Activated CD4-positive, alpha-beta memory T cell treated with anti-CD3 and anti-CD28 coated beads for 36 hours (primary cell): Measurements from ENCODE around the gene HTR6. TPM values are rescaled to one million over a fixed set of nuclear protein-coding genes. Genes with fewer than 3 reads are reported as not detected.

Experiments
- CTCF ChIA-PET: fragments of 350-600 bp; sonication (Branson Sonifier 250); formaldehyde crosslinking; loops from one replicate; lab custom pipeline; 2021; ENCODE audit warnings: antibody characterized with exemption, inconsistent platforms; lab: Charles Lee
- POLR2A ChIA-PET: fragments of 350-600 bp; sonication (Branson Sonifier 250); formaldehyde crosslinking; loops from one replicate; lab custom pipeline; 2021; ENCODE audit warnings: antibody characterized with exemption; lab: Charles Lee
- DNase-seq: peaks from one replicate; pipeline ENCODE4 v3.0.0-alpha.2; 2020
- H3K27ac Mint-ChIP-seq: one replicate; pipeline ENCODE4 v1.8.0; 2021; ENCODE audit warnings: mixed read lengths
- H3K27me3 Mint-ChIP-seq: one replicate; pipeline ENCODE4 v1.8.0; 2021; ENCODE audit warnings: mixed read lengths
- H3K36me3 Mint-ChIP-seq: one replicate; pipeline ENCODE4 v1.8.0; 2021; ENCODE audit warnings: mixed read lengths
- H3K4me1 Mint-ChIP-seq: one replicate; pipeline ENCODE4 v1.8.0; 2021; ENCODE audit warnings: low read depth, mixed read lengths
- H3K4me3 Mint-ChIP-seq: one replicate; pipeline ENCODE4 v1.8.0; 2021; ENCODE audit warnings: mild to moderate bottlenecking, mixed read lengths
- H3K9me3 Mint-ChIP-seq: one replicate; pipeline ENCODE4 v1.8.0; 2021; ENCODE audit warnings: mixed read lengths
- intact Hi-C: fragments of 100-400 bp; cut with micrococcal nuclease; formaldehyde crosslinking; loops from one replicate; pipeline ENCODE4 v1.15.1; 2023
- total RNA-seq, 2 experiments: library from RNA; stranded (reverse); gene quantifications; one replicate each; pipeline ENCODE4 v1.2.3, GENCODE V29; 2021

Gene HTR6
- total RNA-seq, 2 experiments from 2014 or later = 0.17 to 0.19 TPM

GRCh38 chr1:19694298-19694697 is 29.6 kb downstream of the HTR6 start:
- ChIA-PET CTCF (interaction anchor here (1.5 kb wide), 1 partner anchor 11 kb away, joined by 7 read pairs; no protein-coding TSS in a partner anchor), POLR2A (no interaction called here)
- intact Hi-C loops = no loop called here
- Mint-ChIP-seq H3K9me3 (peaks cover 12% of the 10 kb centered on the region), H3K4me3 (no peak overlapping the region), H3K27me3 (no peaks in the 10 kb centered on the region), H3K36me3 (peaks cover 31% of the 10 kb centered on the region), H3K27ac (no peak overlapping the region), H3K4me1 (peaks cover 7% of the 10 kb centered on the region)
- DNase-seq = no peak

DNA sequence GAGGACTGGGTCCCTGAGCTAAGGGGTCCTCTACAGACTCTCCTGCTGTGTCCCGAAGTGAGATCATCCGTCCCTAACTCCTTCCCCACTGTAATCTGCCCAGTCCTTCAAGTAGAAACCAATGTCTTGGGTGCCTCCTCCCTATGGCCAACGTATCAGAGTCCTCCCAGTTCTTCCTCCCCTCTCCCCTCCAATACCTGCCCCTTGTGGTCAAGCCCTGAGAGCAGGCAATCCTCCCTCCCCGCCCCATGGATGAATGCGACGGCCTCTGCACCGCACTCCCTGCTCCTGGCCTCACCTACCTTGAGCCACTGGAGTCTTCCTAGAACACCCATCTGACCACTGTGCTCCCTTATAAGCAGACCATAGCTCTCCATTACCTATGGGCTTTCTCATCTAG is 31.1 kb downstream of the HTR6 start:
- intact Hi-C loops = no loop called here
- Mint-ChIP-seq H3K9me3 (no peaks in the 10 kb centered on the region), H3K27ac (no peak overlapping the region), H3K27me3 (no peaks in the 10 kb centered on the region), H3K4me3 (no peak overlapping the region), H3K4me1 (no peaks in the 10 kb centered on the region), H3K36me3 (peaks cover 26% of the 10 kb centered on the region)
- DNase-seq = no peak
- ChIA-PET CTCF (interaction anchor here (1.3 kb wide), 1 partner anchor 9 kb away, joined by 4 read pairs; no protein-coding TSS in a partner anchor), POLR2A (no interaction called here)

GRCh38 chr1:19696820-19697219 is 32.1 kb downstream of the HTR6 start:
- ChIA-PET CTCF (interaction anchor here (0.9 to 1.3 kb wide), 2 partner anchors 8 to 43 kb away, joined by 3 to 4 read pairs; no protein-coding TSS in a partner anchor), POLR2A (no interaction called here)
- H3K27me3 Mint-ChIP-seq = no peaks in the 10 kb centered on the region
- no peaks in the 10 kb centered on the region for H3K9me3 Mint-ChIP-seq
- no peak for DNase-seq
- no peak overlapping the region for H3K27ac Mint-ChIP-seq
- H3K4me1 Mint-ChIP-seq = no peaks in the 10 kb centered on the region
- peaks cover 18% of the 10 kb centered on the region for H3K36me3 Mint-ChIP-seq
- no peak overlapping the region for H3K4me3 Mint-ChIP-seq
- intact Hi-C loops = no loop called here

DNA sequence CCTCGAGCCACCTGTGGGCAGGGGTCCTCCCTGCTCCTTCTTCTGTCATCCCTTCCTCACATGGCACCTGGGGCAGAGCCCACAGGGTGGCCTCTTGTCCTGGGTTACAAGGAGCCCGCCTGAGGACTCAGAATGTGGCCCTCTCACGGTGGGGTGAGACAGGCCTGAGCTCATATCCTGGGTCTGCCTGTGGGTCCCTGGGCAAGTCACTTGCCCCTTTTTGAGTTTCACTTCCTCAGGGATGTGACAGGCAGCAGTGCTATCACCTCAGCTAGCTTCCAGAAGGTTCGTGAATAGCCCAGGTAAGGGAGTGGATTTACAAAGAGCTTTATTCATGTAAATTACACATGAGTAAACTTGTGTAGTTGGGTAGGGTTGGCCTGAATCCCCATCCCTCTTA is 33.5 kb downstream of the HTR6 start:
- POLR2A ChIA-PET = no interaction called here
- no peak for DNase-seq
- H3K27ac Mint-ChIP-seq = no peak overlapping the region
- H3K4me3 Mint-ChIP-seq = no peak overlapping the region
- no peaks in the 10 kb centered on the region for H3K27me3 Mint-ChIP-seq
- peaks cover 16% of the 10 kb centered on the region for H3K36me3 Mint-ChIP-seq
- CTCF ChIA-PET = interaction anchor here (1.1 to 1.4 kb wide), 2 partner anchors 17 to 38 kb away, joined by 3 read pairs; no protein-coding TSS in a partner anchor
- intact Hi-C loops = no loop called here
- no peaks in the 10 kb centered on the region for H3K9me3 Mint-ChIP-seq
- no peaks in the 10 kb centered on the region for H3K4me1 Mint-ChIP-seq

DNA sequence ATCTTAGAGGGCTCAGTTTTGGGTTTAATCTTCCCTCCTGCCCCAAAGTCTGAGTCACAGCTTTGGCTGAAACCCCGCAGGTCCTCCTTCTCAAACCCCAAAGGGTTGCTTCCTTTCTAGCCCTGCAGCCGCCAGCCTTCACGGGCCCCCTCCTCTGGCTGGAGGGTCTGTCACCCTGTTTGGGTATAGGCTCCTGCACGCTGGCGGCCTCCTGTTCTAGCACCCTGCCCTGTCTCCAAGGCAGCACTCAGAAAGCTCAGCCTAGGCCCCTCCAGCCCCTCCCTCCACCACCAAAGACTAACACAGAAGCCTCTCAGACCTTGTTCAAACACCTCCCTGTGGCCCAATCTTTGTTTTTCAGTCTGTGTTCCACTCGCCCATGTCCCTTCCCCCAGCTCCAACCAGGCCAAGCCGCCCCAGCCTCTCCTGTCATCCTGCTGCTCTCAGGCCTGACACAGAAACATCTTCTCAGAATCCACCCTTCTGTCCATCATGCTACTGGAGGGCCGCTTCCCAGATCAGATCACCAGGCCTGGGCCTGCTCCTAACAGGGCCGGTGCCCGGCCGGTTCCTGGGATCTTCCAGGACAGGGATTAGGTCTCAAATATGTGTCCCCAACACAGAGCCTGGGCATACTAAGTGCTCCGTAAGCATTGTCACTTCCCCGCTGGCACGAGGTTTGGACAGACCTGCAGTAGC is 35.6 kb downstream of the HTR6 start:
- DNase-seq = no peak
- Mint-ChIP-seq H3K4me3 (no peak overlapping the region), H3K4me1 (no peaks in the 10 kb centered on the region), H3K9me3 (no peaks in the 10 kb centered on the region), H3K27ac (no peak overlapping the region), H3K36me3 (peaks cover 13% of the 10 kb centered on the region), H3K27me3 (no peaks in the 10 kb centered on the region)
- ChIA-PET CTCF (interaction anchor here (1.5 kb wide), 1 partner anchor 16 kb away, joined by 3 read pairs; no protein-coding TSS in a partner anchor), POLR2A (no interaction called here)
- intact Hi-C loops = no loop called here

DNA sequence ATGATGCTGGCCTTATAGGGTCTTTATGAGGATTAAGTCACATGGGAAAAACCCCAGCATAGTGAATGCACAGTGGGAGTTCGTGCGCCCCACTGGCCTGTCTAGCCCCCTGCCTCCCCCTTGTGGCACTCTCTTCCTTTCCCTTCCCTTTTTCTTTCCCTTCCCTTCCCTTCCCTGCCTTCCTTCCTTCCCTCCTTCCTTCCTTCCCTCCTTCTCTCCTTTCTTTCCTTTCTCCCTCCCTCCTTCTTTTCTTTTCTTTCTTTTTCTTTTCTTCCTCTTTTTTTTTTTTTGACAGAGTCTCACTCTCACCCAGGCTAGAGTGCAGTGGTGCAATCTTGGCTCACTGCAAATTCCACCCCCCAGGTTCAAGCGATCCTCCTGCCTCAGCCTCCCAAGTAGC is 38.6 kb downstream of the HTR6 start:
- Mint-ChIP-seq H3K9me3 (no peaks in the 10 kb centered on the region), H3K4me1 (no peaks in the 10 kb centered on the region), H3K27ac (no peak overlapping the region), H3K36me3 (peaks cover 13% of the 10 kb centered on the region), H3K4me3 (no peak overlapping the region), H3K27me3 (no peaks in the 10 kb centered on the region)
- ChIA-PET POLR2A (no interaction called here), CTCF (interaction anchor here (0.7 to 10.7 kb wide), 9 partner anchors 10 to 650 kb away, joined by 3 to 195 read pairs (median 7); partner anchors contain the start of genes AKR7A3 and HTR6)
- DNase-seq = no peak
- intact Hi-C loops = no loop called here

DNA sequence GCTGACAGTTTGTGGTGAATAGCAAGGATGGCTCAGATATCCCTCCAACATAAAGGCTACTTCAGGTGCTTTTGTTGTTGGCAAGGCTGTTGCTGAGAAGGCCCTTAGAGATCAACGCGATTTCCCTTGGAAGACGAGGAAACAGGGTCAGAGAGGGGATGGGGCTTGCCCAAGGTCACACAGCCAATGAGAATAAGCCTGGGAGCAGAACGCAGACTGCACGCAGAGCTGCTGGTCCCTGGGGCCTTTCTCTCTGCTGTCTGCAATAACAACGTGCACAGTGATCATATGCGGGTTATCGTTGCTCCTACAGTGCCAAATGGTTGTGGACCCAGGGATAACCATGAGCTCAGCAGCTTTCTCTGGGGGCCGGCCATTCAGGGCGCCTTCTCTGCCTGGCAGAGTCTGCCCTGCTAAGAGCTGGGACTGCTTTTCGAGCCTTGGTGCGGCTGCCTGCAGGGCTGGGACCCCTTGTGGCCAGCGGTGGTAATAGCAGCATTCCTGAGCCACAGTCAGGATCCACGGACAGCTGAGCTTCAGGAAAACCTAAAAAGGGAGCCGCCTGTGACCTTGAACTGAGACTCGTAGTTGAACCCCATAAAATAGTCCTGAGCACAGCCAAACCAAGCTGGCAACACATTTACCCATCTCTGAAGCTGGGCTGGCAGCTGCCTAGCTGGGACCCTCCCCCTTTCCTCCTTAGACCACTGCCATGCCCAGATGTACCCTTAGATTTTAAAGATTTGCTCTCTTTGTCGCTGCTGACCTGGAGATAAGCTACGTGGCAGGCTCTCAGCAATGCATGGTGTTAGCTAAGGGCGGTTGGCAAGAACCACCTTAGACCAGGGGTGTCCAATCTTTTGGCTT is 39.8 kb downstream of the HTR6 start:
- no peak overlapping the region for H3K4me3 Mint-ChIP-seq
- CTCF ChIA-PET = interaction anchor here (0.6 to 10.7 kb wide), 31 partner anchors 8 to 1273 kb away, joined by 3 to 195 read pairs (median 4); partner anchors contain the start of genes AKR7A3 and HTR6
- no peaks in the 10 kb centered on the region for H3K9me3 Mint-ChIP-seq
- peak; percentile 71 for DNase-seq
- peaks cover 6% of the 10 kb centered on the region for H3K4me1 Mint-ChIP-seq
- peaks cover 13% of the 10 kb centered on the region for H3K36me3 Mint-ChIP-seq
- H3K27me3 Mint-ChIP-seq = no peaks in the 10 kb centered on the region
- intact Hi-C loops = loop anchor here (1.0 kb wide), 1 partner anchor 43 kb away; no protein-coding TSS in a partner anchor
- no peak overlapping the region for H3K27ac Mint-ChIP-seq
- POLR2A ChIA-PET = no interaction called here

GRCh38 chr1:19705464-19705863 is 40.8 kb downstream of the HTR6 start:
- CTCF ChIA-PET = interaction anchor here (0.9 to 10.7 kb wide), 10 partner anchors 10 to 106 kb away, joined by 3 to 195 read pairs (median 7); partner anchors contain the start of gene HTR6
- POLR2A ChIA-PET = no interaction called here
- intact Hi-C loops = no loop called here

DNA sequence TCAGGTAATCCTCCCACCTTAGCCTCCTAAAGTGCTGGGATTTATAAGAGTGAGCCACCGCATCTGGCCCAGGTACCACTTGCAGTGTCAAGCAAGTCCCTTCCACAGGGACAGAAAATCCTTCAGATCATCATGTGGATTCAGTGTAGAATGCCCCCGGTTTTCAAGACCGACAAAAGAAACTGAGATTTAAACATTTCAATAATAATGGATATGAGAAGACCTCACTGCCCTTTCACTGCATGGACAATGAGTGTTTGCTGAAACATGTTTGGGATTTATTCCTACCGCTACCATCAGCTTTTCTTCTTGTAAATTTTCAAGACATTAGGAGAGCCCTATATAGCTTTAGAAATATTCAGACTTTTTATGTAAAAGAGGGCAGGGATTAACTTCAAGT is 41.5 kb downstream of the HTR6 start:
- intact Hi-C loops = no loop called here
- H3K4me3 Mint-ChIP-seq = no peak overlapping the region
- peaks cover 17% of the 10 kb centered on the region for H3K4me1 Mint-ChIP-seq
- H3K27ac Mint-ChIP-seq = no peak overlapping the region
- H3K36me3 Mint-ChIP-seq = peaks cover 10% of the 10 kb centered on the region
- no peak for DNase-seq
- H3K27me3 Mint-ChIP-seq = no peaks in the 10 kb centered on the region
- POLR2A ChIA-PET = no interaction called here
- no peaks in the 10 kb centered on the region for H3K9me3 Mint-ChIP-seq
- CTCF ChIA-PET = interaction anchor here (0.9 to 10.7 kb wide), 6 partner anchors 9 to 50 kb away, joined by 3 to 195 read pairs (median 8); partner anchors contain the start of gene HTR6

More at GRCh38 chr1:19705464-19705863, 40.8 kb downstream of the HTR6 start:
- DNase-seq = no peak
- Mint-ChIP-seq H3K4me1 (peaks cover 10% of the 10 kb centered on the region), H3K9me3 (no peaks in the 10 kb centered on the region), H3K27ac (no peak overlapping the region), H3K27me3 (no peaks in the 10 kb centered on the region), H3K4me3 (no peak overlapping the region), H3K36me3 (peaks cover 11% of the 10 kb centered on the region)

DNA sequence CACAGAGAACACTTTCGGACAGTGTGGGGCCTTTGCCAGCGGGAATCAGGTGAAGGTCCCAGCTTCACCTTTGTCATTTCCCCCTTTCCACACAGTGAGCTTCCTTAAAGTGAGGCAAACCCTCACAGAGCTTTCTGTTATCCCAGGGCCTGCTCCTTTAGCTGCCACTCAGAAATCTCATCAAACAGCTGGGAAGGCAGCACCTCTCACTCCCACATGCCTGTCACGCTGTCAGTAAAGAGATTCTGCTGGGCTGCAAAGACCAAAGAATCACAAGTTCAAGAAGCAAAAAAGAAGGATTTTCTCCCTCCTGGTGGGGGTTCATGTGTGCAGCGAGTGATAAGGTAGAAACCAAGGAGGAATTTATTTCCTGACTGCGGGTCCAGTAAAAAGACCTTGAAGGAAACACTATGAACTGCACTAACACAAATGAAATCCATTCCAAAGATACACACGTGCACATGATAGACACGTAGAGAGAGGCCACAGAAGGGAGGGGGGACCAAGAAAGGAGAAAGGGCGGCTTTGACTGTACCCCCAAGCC is 44.0 kb downstream of the HTR6 start:
- intact Hi-C loops = no loop called here
- ChIA-PET CTCF (interaction anchor here (1.2 to 10.7 kb wide), 2 partner anchors 47 to 55 kb away, joined by 3 to 195 read pairs; partner anchors contain the start of gene HTR6), POLR2A (no interaction called here)
- Mint-ChIP-seq H3K4me1 (peaks cover 34% of the 10 kb centered on the region), H3K27ac (no peak overlapping the region), H3K4me3 (no peak overlapping the region), H3K36me3 (peaks cover 17% of the 10 kb centered on the region), H3K9me3 (no peaks in the 10 kb centered on the region), H3K27me3 (no peaks in the 10 kb centered on the region)
- DNase-seq = no peak

DNA sequence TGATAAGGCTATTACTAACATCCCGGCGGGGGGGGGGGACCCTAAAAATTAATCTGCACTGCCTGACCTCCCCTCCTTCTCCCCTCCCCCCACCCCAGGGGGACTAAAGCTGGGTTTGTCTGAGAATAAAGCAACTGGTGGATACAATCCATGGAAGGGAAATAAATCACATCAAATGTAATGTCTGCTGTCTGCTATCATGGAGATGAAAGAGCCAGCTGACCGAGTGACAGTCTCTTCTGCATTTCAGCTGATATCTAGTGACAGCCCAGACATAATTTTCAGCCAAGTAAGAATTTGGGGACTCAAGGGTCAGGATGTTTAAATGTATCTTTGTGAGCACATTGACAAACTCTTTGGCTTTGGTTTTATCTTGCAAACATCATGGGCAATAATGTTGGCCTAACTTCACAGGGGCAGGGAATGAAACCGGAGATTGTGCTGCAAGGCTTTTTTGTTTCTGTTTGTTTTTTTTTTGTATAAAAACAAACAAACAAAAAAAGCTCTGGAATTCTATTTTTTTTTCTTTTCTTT is 44.7 kb downstream of the HTR6 start:
- H3K36me3 Mint-ChIP-seq = peaks cover 17% of the 10 kb centered on the region
- CTCF ChIA-PET = interaction anchor here (0.6 to 10.7 kb wide), 2 partner anchors 47 to 266 kb away, joined by 3 to 195 read pairs; partner anchors contain the start of gene HTR6
- H3K27ac Mint-ChIP-seq = no peak overlapping the region
- no peak for DNase-seq
- H3K9me3 Mint-ChIP-seq = no peaks in the 10 kb centered on the region
- peaks cover 34% of the 10 kb centered on the region for H3K4me1 Mint-ChIP-seq
- no peak overlapping the region for H3K4me3 Mint-ChIP-seq
- H3K27me3 Mint-ChIP-seq = no peaks in the 10 kb centered on the region
- POLR2A ChIA-PET = no interaction called here
- intact Hi-C loops = no loop called here
